Stimulated activated CD8-positive, alpha-beta memory T cell treated with anti-CD3 and anti-CD28 coated beads, Interleukin-7, amount 100 ng/mL, for 1 hour (primary cell): ENCODE results near the gene LENG1.

ENCODE experiments used
- DNase-seq, 2 donors: peaks; one replicate each; pipeline ENCODE4 v3.0.0-alpha.2; 2020; ENCODE audit warnings: low read depth in 2 of 2

Gene LENG1

DNA sequence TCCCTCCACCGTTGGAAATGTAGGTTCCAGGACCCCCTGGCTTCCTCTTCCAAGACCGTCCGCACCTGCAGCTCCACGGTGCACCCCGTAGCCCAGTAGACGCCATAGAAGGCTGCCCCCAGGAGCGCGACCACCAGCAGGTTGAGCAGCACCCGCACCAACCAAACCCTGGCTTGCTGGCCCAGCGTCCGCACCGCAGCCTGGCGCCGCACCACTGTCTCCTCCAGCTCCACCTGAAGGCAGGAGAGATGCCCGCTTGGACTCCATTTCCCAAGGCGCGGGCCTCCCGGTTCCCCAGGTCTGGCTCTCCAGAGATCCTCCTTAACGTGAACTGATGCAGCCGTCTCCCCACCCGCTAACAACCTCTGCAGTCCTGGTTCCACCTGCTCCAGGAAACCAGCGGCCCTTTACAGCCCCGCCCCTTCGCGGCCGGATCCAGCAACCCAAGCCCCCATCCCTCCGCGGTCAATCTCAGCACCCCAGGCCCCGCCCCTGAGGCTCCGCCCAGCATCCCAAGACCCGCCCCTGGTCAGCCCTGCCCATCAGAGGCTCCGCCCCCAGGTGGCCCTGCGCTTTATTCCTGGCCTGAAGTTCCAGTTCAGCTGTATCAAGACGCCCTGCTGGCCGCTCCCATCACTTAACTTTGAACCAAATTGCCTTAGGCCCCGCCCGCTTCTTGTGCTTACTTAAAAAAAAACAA, 5.0 kb upstream of the LENG1 start:
- DNase-seq, result peak; percentile 19 to 29

DNA sequence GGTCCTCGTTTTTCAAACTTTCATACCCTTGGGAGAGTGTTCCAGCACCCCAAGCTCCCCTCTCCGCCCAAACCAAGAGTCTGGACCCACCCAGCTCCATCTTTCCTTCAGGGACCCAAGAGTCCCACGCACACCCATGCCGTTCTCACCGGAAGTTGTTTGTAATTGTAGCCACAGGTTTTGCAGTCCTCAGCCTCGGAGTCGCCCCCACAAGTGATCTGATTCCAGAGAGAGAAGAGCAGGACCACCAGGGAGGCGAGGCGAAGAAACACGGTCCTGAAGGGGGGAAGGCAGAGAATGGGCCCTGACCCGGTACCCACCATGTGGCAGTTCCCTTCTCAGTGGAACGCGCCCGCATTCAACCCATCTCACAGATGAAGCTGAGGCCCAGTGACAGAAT, 3.4 kb upstream of the LENG1 start:
- no peak for DNase-seq

DNA sequence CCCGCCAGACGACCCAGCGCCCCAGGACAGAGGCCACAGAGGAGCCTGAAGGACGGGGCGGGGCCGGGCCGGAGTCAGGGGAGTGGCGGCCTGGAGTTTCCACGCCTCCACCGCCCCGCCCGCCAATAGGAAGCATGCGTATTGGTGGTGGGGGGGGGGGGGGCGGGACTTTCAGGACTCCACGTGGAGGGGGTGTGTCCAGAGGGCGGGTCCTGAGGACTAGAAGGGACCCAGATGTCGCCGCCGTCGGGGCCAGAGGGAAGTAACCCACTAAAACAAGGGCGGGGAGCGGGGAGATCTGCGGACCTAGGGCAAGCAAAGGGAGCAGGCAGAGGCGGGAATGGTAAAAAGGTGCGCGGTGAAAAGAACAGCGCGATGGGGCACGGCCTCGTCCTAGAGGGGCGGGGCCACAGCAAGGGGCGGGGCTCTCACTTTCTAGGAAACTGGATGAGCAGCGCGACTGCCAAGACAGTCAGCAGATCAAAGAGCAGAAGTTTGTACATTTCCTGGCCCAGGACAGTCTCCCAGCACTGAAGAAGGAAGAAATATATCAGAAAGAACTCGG, 2.8 kb upstream of the LENG1 start:
- DNase-seq, result peak; percentile 50 to 67

DNA sequence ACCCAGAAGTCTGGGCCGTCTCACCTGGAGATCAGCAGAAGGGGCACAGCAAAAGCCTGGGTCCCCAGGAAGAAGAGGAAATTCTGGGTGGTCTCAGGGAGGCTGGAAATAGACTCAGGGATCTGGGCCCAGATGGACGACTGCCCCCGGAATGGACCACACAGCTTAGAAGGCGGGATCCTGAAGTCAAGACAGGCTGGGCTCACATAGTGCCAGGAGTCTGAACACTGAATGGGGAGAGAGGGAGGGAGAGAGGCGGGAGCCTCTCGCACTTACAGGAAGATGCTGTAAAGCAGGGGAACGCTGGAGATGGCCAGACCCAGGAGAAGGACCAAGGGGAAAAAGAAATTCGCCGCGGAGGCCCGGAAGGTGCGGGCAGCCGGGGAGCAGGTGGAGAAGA, 1.3 kb upstream of the LENG1 start:
- no peak for DNase-seq

DNA sequence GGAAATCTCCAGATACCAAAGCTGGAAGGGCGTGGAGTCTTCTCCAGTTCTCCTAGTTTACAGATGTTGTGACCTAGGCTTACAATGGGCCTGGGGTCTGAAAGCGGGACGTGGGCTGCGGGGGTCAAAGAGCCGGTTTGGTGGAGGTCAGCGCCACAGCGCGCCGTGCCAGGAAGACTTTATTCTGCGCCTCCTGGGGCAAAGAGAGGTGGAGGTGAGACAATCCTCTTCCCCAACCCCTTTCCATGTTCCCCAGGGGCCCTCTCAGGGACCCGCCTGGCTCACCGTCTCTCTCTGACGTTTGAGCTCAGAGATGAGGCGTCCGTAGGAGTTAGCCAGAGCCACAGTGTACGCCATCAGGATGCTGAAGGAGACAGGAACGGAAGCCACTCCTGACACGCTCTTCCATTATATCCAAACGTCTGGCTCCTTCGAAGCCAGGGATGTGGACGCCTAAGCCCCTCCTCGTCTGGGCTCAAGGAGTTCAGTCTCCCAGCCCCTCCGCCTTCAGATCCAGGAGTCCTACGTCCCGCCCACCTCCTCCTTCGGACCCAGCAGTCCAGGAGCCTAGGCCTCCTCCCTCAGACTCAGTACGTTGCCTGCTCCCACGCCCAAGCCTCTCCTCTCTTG, 776 bp upstream of the LENG1 start:
- DNase-seq, result no peak

DNA sequence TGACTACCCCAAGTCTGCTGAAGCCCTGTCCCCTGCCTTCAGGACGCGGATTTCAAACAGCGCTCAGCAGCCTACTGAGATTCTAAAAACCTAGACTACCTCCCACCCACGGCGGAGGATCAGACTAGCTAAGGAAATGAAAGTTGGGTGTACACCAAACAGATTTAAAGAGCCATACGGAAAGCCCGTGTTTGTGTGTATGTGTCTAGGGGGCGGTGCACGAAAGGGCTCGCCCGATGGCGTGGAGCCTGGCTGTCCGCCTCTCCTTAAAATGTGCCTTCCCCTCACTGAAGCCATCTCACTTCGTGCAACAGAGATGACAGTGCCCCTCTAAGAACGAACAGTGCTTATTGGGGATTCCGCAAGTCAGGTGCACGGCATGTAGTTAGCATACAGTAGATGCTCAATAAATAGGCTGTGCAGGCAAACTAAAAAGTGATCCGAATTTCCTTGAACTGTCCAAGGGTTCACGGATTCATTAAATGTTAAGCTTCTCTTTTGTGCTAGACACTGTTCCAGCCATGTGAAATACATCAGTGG, 639 bp downstream of the LENG1 start:
- no peak for DNase-seq

DNA sequence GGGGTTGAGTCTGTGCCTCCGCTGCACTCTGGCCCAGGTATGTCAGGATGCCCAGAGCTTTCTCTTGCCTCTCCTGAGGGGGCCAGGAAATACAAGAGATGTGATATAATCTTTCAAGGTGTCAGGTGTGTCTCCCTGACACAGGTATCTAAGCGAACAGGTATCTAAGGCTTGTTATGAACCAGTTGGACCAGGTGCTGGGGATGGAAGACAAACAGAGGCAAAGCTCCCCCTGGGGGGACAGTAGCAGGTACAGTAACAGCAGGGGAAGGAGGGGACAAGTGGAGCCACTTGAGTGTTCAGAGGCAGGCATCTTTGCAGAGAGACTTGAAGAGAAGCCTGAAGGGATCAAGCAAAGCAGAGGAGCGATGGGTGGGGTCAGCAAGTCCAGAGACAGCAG, 2.6 kb downstream of the LENG1 start:
- no peak for DNase-seq

DNA sequence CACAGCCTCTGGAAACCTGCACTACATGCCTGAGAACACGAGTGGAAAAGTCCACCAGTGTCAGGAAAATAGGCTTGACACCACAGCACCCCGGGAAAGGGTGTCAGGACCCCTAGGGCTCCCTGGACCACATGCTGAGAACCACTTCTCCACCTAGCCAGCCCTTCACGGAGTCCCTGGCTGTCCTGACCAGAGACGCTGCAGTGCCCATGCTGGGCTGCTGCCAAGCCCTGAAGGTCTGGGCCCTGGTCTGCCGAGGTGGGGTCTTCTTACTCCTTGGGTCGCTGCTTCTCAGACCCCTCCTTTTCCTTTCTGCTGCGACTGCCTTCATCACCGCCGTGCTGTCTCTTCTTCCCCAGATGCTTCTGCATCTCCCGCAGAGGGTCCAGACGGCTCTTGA, 3.0 kb downstream of the LENG1 start:
- DNase-seq, result no peak

DNA sequence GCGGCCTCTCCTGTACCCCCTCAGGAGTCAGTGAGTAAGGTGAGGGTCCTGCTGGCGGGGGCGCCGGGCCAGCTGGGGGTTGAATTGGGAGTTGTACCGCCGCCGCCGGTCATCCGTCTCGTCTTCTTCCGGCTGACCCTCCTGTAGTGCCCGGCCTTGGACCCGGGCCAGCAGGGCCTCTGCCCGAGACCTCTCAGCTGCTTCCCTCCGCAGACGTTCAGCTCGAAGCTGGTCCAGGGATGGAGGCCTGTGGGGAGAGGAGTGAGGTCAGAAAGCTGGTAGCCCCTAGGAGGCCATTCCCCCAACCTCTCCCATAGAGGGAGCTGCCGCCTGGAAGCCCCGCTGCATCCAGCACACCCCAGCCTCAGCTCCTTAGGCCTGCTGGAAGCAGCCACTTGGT, 3.8 kb downstream of the LENG1 start:
- no peak for DNase-seq

DNA sequence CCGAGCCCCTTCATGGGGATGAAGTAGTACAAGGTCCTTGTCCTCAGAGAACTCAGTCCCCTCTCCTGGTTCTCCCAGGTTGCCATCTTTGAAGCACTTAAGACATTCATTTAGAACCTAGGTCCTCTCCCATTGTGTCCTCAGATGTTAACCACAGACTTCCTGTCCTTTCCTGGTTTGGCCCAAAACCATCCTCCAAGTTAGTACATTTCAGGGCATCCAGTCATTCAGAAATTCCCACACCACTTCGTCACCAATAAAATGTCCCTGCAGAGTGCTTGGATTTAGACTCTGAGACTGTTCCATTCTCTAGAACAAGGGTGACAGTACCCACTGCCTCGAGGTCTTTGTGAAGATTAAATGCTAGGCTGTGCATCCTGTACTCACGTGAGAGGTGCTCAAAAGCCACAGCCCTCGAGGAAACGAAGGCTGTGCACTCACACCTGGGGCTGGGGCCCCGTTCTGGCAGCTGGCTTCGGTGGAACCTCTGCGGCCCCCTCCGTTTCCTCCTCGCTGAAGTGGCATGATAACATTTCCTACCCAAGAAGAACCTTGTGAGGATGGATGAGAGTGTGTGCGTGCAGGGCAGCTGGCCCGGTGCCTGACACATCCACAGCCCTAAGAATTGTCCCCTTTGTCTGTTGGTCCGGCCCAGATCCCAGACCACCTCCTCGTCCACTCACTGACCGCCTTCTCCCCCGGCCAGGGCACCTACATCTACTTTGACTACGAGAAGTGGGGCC, 4.7 kb downstream of the LENG1 start:
- no peak for DNase-seq

DNA sequence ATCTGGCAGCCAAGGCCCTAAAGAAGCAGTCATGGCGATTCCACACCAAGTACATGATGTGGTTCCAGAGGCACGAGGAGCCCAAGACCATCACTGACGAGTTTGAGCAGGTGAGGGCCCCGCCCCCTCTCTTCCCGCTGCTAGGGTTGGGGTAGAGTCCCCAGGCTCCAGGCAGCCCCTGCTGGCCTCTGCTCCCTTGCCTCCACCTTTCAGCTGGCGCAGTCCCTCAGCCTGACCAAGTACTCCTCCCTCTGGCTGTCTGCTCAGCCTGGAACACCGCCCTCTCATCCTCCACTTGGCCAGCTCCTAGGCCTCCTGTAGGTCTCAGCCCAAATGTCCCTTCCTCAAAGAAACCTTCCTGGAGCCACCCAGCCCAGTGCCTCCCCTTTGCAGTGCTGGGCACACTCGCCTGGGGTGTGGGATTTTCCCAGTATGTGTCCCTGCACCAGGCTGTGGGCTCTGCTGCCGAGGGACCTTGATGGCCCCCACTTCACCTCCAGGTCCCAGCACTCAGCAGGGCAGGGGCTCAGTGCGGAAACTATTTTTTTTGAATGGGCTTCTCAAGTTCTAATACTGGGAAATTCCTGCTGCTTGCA, 5.7 kb downstream of the LENG1 start:
- no peak for DNase-seq

DNA sequence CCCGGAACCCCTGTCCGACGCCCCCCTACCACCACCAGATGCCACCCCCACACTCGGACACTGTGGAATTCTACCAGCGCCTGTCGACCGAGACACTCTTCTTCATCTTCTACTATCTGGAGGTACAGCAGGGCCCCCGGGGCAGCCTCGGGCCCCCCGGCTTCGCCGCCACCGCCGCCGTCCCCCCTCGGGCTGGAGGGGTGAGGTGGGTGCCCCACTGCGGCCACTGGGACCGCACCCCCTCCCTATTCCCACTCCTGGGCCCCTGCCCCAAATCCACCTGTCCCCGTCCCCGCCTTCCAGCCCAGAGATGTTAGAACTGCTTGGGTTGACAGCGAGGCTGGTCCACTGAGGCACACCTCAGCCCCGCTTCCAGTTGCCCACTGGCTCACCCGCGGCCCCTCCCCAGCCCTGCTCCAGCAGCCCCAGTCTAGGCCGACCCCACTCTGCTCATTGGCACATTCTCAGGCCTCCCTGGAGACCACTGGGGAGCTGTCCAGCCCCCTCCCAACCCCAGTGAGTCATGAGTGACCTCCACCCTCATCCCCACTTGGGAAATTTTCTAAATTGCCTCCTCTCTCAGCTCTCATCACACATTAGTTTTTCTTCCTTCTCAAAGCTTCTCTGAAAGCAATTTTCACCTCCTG, 6.5 kb downstream of the LENG1 start:
- DNase-seq, result no peak

DNA sequence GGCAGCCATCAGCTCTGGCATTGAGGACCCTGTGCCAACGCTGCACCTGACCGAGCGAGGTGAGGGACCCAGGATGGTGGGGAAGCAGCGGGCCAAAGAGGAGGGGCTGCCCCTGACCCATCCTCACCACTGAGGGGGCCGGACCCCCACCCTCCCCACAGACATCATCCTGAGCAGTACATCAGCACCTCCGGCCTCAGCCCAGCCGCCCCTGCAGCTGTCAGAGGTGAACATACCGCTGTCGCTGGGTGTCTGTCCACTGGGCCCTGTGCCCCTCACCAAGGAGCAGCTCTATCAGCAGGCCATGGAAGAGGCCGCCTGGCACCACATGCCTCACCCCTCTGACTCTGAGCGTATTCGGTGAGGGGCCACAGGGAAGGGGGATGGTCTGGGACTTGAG, 7.3 kb downstream of the LENG1 start:
- DNase-seq, result no peak

DNA sequence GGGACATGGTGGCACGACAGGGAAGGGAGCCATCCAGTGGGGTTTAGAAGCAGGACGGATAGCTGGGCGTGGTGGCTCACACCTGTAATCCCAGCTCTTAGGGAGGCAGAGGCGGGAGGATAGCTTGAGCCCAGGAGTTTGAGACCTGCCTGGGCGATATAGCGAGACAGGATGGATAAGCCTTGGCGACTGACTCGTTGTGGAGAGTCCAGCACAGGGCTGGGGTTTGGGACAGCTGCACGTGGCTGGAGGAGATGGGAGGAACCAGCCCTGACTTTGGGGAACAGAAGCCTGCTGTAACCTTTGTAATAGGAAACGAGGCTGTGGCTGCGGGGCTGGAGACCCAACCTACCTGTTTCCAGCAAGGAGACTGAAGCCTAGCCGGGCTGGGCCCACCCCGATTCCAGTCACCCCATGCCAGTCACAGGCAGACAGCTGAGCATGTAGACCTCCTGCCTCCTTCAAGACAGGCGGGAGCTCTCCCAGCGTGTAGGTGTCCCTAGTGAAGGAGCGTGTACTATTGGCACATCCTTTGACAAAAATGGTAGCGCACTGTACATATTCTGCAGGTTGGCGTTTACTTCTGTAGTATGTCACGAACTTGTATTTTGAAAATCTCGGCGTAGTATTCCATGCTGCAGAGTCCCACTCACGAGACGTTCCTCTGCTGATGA, 8.0 kb downstream of the LENG1 start:
- DNase-seq, result no peak

DNA sequence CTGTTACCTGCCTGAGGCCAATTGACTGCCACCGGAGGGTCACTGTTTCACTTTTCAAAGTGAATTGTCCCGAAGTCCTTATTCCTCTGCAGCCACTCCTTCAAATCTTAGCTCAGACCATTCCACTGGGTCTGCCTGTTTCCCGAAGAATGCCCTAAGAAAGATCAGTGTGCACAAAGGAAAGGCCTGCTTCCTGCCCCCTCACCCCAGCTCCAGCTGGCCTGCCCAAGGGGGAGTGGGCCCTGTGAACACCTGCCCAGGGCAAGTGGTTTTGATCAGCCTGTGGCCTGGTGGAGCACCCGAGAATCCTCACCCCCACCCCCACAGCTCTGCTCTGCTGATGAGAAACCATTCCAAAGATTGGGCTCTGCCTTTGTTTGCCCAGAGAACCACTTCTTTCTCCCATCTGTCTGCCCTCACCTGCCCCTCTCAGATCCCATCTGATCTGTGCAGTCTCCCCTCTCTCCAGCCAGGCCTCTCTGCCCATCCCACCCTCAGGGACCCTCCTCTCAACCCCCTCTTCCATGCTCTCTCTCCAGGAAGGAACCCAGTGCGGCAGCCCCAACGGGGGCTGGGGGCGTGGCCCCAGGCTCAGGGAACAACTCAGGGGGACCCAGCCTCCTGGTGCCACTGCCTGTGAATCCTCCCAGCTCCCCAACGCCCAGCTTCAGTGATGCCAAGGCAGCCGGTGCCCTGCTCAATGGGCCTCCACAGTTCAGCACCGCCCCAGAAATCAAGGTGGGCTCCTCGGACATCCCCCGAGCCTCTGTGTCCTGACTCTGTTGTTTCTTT, 10.3 kb downstream of the LENG1 start:
- DNase-seq, result no peak

DNA sequence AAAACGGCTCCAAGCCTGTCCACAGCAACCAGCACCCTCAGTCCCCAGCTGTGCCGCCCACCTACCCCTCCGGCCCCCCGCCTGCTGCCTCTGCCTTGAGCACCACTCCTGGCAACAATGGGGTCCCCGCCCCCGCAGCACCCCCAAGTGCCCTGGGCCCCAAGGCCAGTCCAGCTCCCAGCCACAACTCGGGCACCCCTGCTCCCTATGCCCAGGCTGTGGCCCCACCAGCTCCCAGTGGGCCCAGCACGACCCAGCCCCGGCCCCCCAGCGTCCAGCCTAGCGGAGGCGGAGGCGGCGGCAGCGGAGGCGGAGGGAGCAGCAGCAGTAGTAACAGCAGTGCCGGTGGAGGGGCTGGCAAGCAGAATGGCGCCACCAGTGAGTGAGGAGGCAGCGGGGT, 11.4 kb downstream of the LENG1 start:
- DNase-seq, result no peak

DNA sequence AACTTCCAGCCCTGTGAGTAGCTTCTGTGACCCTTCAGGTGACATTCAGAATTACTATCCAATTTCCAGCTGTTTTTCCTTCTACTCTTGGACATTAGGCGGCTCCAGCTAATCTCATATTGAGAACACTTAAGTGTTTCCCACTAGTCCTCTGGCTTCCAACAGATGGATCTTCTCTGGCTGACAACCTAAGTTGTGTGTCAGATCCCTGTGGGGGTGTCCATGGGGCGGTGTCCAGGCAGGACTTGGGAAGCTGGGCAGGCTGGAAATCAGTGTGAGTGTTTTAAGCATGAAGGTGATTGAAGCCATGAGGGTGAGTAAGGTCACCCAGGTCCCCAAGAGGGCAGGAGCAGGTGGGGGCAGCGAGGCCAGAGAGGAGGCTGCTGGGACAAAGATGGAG, 11.8 kb downstream of the LENG1 start:
- no peak for DNase-seq

DNA sequence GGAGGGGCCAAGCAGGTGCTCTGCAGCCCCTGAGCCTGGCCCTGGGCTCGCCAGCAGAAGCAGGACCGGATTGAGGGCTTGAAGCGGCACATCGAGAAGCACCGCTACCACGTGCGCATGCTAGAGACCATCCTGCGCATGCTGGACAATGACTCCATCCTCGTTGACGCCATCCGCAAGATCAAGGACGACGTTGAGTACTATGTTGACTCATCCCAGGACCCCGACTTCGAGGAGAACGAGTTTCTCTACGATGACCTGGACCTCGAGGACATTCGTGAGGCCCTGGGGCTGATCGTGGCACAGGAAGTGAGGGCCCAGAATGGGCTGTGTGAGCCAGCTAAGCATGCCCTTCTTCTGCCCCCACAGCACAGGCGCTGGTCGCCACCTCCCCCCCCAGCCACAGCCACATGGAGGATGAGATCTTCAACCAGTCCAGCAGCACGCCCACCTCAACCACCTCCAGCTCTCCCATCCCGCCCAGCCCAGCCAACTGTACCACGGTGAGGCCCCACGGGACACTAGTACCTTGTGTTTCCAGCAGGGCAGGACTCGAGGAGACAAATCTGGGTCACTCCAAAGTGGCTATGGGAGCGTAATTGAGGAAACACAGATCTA, 13.9 kb downstream of the LENG1 start:
- no peak for DNase-seq

DNA sequence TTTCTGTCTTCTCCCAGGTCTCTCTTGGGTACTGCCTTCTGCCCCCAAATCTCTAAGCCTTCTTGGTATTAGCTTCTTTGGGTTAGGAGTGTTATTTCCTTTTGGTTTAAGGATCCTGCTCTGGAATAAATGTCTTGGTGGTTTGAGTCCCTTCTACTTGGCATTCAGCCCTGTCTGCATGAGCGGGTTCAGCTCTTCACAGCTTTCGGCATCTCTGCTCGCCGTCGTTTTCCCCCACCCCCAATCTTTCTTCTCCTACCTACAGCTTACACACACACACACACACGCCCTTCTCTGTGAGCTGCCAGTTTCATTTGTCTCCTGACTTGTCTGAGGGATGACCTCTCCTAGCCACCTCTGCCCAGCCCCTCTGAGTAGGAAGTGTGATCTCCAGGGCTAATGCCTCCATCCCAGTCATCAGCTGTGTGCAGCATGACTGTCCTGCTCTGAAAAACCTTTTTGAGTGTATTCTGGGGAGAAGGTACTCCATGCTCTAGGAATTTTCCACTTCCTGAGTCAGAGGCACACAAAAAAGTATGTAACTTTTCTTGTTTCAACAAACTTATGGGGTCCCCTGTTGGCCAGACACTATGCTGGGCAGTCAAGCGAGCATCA, 17.2 kb downstream of the LENG1 start:
- DNase-seq, result no peak
